HS-27A (cell line): Measurements from ENCODE around the gene AKNA.

Experiments used
- DNase-seq: peaks from one replicate; pipeline ENCODE4 v3.0.0-alpha.2; 2012; ENCODE audit warnings: low read depth, missing footprints

The AKNA gene

GRCh38 chr9:114396558-114397218, 8.9 kb upstream of the AKNA start:
- DNase-seq = no peak

GRCh38 chr9:114395768-114396167, 8.0 kb upstream of the AKNA start:
- no peak for DNase-seq

- no peak for DNase-seq
These were observed 7.5 kb upstream of the AKNA start for GRCh38 chr9:114395334-114395617.

GRCh38 chr9:114394523-114395333, 6.9 kb upstream of the AKNA start:
- no peak for DNase-seq

GRCh38 chr9:114392749-114393112, 4.9 kb upstream of the AKNA start:
- no peak for DNase-seq

GRCh38 chr9:114390952-114391351, 3.2 kb upstream of the AKNA start:
- DNase-seq = no peak

- DNase-seq = no peak
These were observed 2.0 kb upstream of the AKNA start for GRCh38 chr9:114389612-114390368.

- no peak for DNase-seq
These were observed 1.1 kb upstream of the AKNA start for GRCh38 chr9:114388764-114389375.

- DNase-seq = no peak
These were observed 538 bp upstream of the AKNA start for GRCh38 chr9:114388357-114388682.

- no peak for DNase-seq
These were observed 699 bp downstream of the AKNA start for GRCh38 chr9:114386886-114387679.

- DNase-seq = no peak
These were observed 1.4 kb downstream of the AKNA start for GRCh38 chr9:114386361-114386885.

- no peak for DNase-seq
These were observed 2.2 kb downstream of the AKNA start for GRCh38 chr9:114385397-114386181.

- DNase-seq = no peak
These were observed 2.9 kb downstream of the AKNA start for GRCh38 chr9:114384836-114385396.

GRCh38 chr9:114384341-114384740, 3.4 kb downstream of the AKNA start:
- no peak for DNase-seq

GRCh38 chr9:114383521-114384231, 4.1 kb downstream of the AKNA start:
- DNase-seq = no peak

GRCh38 chr9:114382699-114383520, 4.9 kb downstream of the AKNA start:
- DNase-seq = no peak

GRCh38 chr9:114378883-114379282, 8.9 kb downstream of the AKNA start:
- DNase-seq = no peak

GRCh38 chr9:114378016-114378415, 9.8 kb downstream of the AKNA start:
- no peak for DNase-seq
